GM12878 (cell line): ENCODE data around the gene GDA. TPM values are rescaled to one million over a fixed set of nuclear protein-coding genes. Genes with fewer than 3 reads are reported as not detected.

Experiments
- CBFB ChIP-seq: IDR thresholded peaks from 2 replicates; pipeline ENCODE4 v1.6.1; 2016; ENCODE audit warnings: antibody characterized with exemption, low read depth
- CEBPB ChIP-seq, 2 experiments: fragments of 150-350 bp in 1 of 2; IDR thresholded peaks; 2 replicates each; pipeline ENCODE4 v1.6.1; 2012 to 2014; ENCODE audit warnings: low read depth in 2 of 2, low read length in 2 of 2, borderline replicate concordance in 1 of 2, inconsistent platforms in 1 of 2
- KAT2A ChIP-seq: conservative IDR thresholded peaks from 2 replicates; pipeline ENCODE4 v1.6.1; 2011; ENCODE audit warnings: low read depth, low read length; ENCODE audit not compliant: control insufficient read depth
- MEF2A ChIP-seq: IDR thresholded peaks from 2 replicates; pipeline ENCODE4 v1.6.1; 2011; ENCODE audit warnings: low read depth, mild to moderate bottlenecking, low read length, moderate library complexity; ENCODE audit not compliant: insufficient read depth
- MTA2 ChIP-seq: fragments of 450-650 bp; IDR thresholded peaks from 2 replicates; pipeline ENCODE4 v1.6.1; 2016; ENCODE audit warnings: low read depth, mild to moderate bottlenecking, moderate library complexity
- MXI1 ChIP-seq: fragments of 150-350 bp; IDR thresholded peaks from 2 replicates; pipeline ENCODE4 v1.6.1; 2011; ENCODE audit warnings: low read depth, mild to moderate bottlenecking, inconsistent platforms, low read length, improper control_type of control experiment
- RAD51 ChIP-seq: fragments of 450-650 bp; IDR thresholded peaks from 2 replicates; pipeline ENCODE4 v1.6.1; 2016; ENCODE audit warnings: moderate library complexity, mild to moderate bottlenecking, inconsistent platforms
- RCOR1 ChIP-seq: conservative IDR thresholded peaks from 2 replicates; pipeline ENCODE4 v1.6.1; 2012; ENCODE audit warnings: low read depth, low read length, improper control_type of control experiment
- SMAD1 ChIP-seq: fragments of 450-650 bp; IDR thresholded peaks from 2 replicates; pipeline ENCODE4 v1.6.1; 2018; ENCODE audit warnings: mild to moderate bottlenecking, low read depth; ENCODE audit not compliant: partially characterized antibody
- SPI1 ChIP-seq: IDR thresholded peaks from 2 replicates; pipeline ENCODE4 v1.6.1; 2011; ENCODE audit warnings: low read depth, mild to moderate bottlenecking, low read length, moderate library complexity, borderline replicate concordance; ENCODE audit not compliant: insufficient read depth
- WRNIP1 ChIP-seq: IDR thresholded peaks from 2 replicates; pipeline ENCODE4 v1.6.1; 2011; ENCODE audit warnings: low read depth, low read length, improper control_type of control experiment, borderline replicate concordance
- polyA plus RNA-seq, 11 experiments: library from polyadenylated mRNA; depleted of rRNA in 4 of 11; unstranded in 6 of 11; stranded (reverse) in 5 of 11; fragments of >200 nt; fragmentation: Nextera tagmentation in 4 of 11; fragmentation: Illumina TruSeq in 1 of 11; extraction: Ambion mirVana in 4 of 11; extraction: Trizol in 1 of 11; gene quantifications; 1 replicate in 1 of 11; 2 replicates in 10 of 11; pipeline versions ENCODE4 v1.2.1 to v1.2.3, GENCODE V29; 2011 to 2016; ENCODE audit warnings: inconsistent platforms in 2 of 11, missing spikeins in 2 of 11, low read depth in 1 of 11
- total RNA-seq, 4 experiments: library from RNA; depleted of rRNA in 3 of 4; stranded (reverse); fragments of >200 nt in 3 of 4; fragmentation: Illumina TruSeq in 1 of 4; extraction: Trizol in 1 of 4; gene quantifications; 2 replicates each; pipeline versions ENCODE4 v1.2.1 to v1.2.3, GENCODE V29; 2013 to 2021
- TF ChIP-seq, protein P1 (sequence below): fragments of 450-650 bp; formaldehyde crosslinking; IDR thresholded peaks from 2 replicates; pipeline ENCODE4 v1.4.0; 2020; ENCODE audit warnings: mild to moderate bottlenecking, moderate library complexity
- TF ChIP-seq, protein P2 (sequence below): fragments of 450-650 bp; IDR thresholded peaks from 2 replicates; pipeline ENCODE4 v1.6.1; 2017; ENCODE audit warnings: mild to moderate bottlenecking
- TF ChIP-seq, protein P3 (sequence below): IDR thresholded peaks from 2 replicates; pipeline ENCODE4 v1.6.1; 2012; ENCODE audit warnings: improper control_type of control experiment, low read depth, low read length; ENCODE audit not compliant: insufficient replicate concordance
- TF ChIP-seq, protein P4 (sequence below): fragments of 450-650 bp; IDR thresholded peaks from 2 replicates; pipeline ENCODE4 v1.6.1; 2017; ENCODE audit warnings: mild to moderate bottlenecking, low read depth, inconsistent platforms; ENCODE audit not compliant: poor library complexity, severe bottlenecking

Gene GDA
- total and polyA plus RNA-seq, 10 of the 15 experiments (the other 5 are each of a cell fraction or from before 2014, with no cell fraction given), result 0.19 to 17.9 (median 0.48) TPM; not detected in 2

DNA sequence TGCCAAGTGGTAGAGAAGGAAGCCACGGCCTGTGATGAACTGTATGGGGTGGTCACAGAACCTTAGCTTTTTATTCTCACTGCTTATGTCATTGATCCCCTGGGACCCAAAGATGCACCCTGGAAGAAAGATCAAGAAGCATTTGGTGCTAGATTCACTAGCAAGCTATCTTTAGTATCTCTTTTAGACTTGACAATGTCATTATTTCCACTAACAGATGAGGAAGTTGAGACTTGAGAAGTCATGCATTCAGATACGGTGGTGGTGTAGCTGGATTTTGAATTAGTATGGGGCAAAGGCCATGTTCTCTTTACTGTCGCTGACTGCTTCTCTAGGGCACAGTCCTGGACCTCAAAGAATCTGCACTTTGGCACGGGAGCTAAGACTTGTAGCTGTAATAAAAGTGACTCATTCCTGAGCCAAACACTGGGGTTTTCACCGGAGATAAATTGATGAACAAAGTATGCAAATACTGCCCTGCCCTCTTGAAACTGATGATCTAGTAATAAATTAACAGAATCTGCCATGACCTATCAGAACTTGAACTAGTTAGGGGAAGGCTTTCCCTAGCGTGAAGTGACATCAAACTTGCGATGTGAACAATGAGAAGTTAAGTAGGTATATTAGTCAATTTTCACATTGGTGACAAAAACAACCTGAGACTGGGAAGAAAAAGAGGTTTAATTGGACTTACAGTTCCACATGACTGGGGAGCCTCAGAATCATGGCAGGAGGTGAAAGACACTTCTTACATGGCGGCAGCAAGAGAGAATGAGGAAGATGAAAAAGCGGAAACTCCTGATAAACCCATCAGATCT, 5.4 kb downstream of the GDA start (continued):
- TF ChIP-seq, protein P1, sequence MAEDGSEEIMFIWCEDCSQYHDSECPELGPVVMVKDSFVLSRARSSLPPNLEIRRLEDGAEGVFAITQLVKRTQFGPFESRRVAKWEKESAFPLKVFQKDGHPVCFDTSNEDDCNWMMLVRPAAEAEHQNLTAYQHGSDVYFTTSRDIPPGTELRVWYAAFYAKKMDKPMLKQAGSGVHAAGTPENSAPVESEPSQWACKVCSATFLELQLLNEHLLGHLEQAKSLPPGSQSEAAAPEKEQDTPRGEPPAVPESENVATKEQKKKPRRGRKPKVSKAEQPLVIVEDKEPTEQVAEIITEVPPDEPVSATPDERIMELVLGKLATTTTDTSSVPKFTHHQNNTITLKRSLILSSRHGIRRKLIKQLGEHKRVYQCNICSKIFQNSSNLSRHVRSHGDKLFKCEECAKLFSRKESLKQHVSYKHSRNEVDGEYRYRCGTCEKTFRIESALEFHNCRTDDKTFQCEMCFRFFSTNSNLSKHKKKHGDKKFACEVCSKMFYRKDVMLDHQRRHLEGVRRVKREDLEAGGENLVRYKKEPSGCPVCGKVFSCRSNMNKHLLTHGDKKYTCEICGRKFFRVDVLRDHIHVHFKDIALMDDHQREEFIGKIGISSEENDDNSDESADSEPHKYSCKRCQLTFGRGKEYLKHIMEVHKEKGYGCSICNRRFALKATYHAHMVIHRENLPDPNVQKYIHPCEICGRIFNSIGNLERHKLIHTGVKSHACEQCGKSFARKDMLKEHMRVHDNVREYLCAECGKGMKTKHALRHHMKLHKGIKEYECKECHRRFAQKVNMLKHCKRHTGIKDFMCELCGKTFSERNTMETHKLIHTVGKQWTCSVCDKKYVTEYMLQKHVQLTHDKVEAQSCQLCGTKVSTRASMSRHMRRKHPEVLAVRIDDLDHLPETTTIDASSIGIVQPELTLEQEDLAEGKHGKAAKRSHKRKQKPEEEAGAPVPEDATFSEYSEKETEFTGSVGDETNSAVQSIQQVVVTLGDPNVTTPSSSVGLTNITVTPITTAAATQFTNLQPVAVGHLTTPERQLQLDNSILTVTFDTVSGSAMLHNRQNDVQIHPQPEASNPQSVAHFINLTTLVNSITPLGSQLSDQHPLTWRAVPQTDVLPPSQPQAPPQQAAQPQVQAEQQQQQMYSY (CRISPR knock-in tag), result no peak
- TF ChIP-seq WRNIP1 (no peak), KAT2A (no peak), MXI1 (no peak), MTA2 (peak; percentile 93), SMAD1 (peak; percentile 45), SPI1 (no peak), CBFB (no peak), MEF2A (no peak), CEBPB (IDR thresholded peaks at IDR 0.05; ENCODE audit: borderline replicate concordance in 1 of 2, low read depth in 2 of 2, low read length in 2 of 2) (no peak), RAD51 (peak; percentile 33; the same call in 1 of the 2 replicates), RCOR1 (no peak)
- TF ChIP-seq, protein P2, sequence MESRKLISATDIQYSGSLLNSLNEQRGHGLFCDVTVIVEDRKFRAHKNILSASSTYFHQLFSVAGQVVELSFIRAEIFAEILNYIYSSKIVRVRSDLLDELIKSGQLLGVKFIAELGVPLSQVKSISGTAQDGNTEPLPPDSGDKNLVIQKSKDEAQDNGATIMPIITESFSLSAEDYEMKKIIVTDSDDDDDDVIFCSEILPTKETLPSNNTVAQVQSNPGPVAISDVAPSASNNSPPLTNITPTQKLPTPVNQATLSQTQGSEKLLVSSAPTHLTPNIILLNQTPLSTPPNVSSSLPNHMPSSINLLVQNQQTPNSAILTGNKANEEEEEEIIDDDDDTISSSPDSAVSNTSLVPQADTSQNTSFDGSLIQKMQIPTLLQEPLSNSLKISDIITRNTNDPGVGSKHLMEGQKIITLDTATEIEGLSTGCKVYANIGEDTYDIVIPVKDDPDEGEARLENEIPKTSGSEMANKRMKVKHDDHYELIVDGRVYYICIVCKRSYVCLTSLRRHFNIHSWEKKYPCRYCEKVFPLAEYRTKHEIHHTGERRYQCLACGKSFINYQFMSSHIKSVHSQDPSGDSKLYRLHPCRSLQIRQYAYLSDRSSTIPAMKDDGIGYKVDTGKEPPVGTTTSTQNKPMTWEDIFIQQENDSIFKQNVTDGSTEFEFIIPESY, result peak; percentile 78
- TF ChIP-seq, protein P3, sequence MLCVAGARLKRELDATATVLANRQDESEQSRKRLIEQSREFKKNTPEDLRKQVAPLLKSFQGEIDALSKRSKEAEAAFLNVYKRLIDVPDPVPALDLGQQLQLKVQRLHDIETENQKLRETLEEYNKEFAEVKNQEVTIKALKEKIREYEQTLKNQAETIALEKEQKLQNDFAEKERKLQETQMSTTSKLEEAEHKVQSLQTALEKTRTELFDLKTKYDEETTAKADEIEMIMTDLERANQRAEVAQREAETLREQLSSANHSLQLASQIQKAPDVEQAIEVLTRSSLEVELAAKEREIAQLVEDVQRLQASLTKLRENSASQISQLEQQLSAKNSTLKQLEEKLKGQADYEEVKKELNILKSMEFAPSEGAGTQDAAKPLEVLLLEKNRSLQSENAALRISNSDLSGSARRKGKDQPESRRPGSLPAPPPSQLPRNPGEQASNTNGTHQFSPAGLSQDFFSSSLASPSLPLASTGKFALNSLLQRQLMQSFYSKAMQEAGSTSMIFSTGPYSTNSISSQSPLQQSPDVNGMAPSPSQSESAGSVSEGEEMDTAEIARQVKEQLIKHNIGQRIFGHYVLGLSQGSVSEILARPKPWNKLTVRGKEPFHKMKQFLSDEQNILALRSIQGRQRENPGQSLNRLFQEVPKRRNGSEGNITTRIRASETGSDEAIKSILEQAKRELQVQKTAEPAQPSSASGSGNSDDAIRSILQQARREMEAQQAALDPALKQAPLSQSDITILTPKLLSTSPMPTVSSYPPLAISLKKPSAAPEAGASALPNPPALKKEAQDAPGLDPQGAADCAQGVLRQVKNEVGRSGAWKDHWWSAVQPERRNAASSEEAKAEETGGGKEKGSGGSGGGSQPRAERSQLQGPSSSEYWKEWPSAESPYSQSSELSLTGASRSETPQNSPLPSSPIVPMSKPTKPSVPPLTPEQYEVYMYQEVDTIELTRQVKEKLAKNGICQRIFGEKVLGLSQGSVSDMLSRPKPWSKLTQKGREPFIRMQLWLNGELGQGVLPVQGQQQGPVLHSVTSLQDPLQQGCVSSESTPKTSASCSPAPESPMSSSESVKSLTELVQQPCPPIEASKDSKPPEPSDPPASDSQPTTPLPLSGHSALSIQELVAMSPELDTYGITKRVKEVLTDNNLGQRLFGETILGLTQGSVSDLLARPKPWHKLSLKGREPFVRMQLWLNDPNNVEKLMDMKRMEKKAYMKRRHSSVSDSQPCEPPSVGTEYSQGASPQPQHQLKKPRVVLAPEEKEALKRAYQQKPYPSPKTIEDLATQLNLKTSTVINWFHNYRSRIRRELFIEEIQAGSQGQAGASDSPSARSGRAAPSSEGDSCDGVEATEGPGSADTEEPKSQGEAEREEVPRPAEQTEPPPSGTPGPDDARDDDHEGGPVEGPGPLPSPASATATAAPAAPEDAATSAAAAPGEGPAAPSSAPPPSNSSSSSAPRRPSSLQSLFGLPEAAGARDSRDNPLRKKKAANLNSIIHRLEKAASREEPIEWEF, result no peak
- TF ChIP-seq, protein P4, sequence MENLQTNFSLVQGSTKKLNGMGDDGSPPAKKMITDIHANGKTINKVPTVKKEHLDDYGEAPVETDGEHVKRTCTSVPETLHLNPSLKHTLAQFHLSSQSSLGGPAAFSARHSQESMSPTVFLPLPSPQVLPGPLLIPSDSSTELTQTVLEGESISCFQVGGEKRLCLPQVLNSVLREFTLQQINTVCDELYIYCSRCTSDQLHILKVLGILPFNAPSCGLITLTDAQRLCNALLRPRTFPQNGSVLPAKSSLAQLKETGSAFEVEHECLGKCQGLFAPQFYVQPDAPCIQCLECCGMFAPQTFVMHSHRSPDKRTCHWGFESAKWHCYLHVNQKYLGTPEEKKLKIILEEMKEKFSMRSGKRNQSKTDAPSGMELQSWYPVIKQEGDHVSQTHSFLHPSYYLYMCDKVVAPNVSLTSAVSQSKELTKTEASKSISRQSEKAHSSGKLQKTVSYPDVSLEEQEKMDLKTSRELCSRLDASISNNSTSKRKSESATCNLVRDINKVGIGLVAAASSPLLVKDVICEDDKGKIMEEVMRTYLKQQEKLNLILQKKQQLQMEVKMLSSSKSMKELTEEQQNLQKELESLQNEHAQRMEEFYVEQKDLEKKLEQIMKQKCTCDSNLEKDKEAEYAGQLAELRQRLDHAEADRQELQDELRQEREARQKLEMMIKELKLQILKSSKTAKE, result peak; percentile 85
